DMS 273 (cell line): ENCODE data around the gene IPO9.

Source experiments
- DNase-seq: peaks from one replicate; lab custom pipeline; 2025; ENCODE audit not compliant: unreplicated experiment; lab: John Stamatoyannopoulos, UW

IPO9 gene

DNA sequence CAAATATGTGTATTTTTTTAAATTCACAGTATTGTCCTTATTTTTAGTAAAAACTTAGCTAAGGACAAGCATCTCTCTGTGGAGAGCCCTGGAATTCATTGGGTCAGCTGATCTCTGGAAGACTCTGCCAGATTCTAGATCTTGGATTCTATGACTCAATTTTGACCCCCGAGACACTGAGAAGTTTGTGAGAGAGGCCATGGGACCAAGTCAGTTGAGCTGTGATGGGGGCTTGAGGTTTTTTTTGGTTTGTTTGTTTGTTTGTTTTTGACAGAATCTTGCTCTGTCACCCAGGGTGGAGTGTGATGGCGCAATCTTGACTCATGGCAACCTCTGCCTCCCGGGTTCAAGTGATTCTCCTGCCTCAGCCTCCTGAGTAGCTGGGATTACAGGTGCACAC is 73.2 kb downstream of the IPO9 start:
- no peak for DNase-seq

DNA sequence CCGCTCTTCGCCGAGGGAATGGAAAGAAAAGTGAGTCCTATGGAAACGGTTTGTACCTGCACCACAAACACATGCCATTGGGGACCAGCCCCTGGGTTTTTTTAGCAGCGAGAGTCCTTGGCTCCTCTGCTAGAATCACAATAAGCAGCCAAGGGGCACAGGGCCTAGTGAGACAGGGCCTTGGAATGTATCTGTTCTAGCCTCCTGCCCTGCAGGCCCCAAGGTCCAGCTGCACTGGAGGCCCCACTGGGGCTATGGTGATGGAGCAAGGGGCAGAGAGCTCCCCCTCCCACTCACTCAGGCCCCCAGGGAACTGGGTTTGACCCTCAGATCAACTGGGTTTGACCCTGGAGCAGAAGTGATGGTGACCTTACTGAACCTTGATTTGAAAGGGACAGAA is 74.2 kb downstream of the IPO9 start:
- no peak for DNase-seq

DNA sequence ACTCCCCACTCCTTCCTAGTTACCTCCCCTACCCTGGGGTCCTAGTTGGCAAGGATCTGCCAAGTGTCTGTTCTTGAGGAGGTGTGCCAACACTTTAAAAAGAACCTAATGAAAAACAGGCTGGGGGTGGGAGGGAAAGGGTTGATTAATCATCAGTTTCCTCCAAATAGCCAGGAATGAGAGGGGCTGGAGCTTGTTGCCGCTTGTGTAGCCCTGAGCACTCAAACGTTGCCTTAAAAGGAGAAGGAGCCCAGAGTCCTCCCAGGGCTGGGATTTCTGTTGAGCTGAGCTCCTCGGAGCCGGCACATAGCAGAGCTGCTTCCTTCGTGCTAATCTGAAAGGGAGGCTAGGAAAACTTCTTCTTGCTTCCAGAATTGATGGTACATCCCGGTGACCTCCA is 75.6 kb downstream of the IPO9 start:
- no peak for DNase-seq

DNA sequence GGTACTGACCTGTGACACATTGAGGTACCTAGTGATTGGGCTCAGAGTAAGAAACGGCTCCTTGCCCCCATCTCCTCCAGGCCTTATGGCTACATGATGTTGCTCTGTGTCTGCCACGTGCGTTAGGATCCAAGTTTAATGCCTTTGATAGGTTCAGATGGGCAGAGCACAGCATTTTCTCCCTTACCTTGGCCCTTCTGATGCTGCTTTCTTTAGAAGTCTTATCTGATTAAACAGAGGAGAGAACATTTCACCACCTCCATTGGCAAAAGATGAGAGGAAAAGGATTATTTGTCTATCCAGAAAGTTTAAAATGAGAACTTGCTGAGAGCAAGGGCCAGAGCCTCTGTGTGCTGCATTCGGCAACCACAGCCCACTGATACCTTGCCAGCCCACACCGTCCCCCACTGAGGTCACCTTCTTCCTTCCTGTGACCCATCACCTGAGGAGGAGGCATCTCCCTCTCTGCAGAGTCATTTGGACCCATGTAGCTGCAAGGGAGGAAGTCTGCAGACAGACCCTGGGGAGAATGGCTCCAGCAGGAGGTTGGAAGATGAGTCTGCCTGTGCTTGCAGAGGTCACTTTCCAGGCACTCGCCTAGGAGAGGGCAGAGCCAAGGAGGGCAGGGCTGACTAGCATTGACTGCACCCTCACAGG is 76.4 kb downstream of the IPO9 start:
- DNase-seq = no peak

DNA sequence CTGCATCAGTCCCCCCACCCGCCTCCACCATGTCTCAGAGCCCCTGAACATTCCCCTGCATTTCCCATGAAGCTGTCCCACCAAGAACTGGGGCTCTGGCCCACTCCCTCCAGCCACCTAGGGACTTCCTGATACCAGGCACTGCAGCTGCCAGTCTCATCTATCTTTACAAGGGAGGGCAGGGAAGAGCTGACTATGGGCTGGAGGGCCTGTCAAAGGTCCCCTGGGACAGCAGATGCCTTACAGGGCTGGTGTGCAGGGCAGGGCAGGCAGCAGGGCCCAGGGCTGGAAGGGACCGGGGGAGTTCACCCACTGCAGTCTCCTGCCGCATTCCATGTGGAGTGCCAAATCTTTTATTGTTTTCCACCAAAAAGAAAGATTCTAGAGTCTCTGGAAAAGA is 77.4 kb downstream of the IPO9 start:
- peak; percentile 50 for DNase-seq

DNA sequence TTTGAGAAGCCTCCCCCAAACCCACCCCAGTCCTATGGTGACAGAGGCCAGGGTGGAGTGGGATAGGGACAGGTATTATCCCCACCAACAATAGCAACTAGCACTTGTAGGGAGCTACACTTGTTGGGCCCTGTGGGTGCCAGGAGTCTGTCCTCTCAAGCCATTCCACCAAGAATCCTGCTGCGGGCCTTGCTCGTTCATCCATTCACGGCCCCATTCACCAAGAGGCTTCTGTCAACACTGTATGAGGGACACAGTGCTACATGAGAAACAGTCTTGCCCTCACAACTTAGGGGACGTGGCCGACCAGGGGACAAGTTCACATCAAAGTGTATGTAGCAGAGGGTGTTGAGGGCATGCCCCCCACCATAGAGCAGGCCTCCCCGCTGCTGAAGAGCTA is 78.7 kb downstream of the IPO9 start:
- no peak for DNase-seq

DNA sequence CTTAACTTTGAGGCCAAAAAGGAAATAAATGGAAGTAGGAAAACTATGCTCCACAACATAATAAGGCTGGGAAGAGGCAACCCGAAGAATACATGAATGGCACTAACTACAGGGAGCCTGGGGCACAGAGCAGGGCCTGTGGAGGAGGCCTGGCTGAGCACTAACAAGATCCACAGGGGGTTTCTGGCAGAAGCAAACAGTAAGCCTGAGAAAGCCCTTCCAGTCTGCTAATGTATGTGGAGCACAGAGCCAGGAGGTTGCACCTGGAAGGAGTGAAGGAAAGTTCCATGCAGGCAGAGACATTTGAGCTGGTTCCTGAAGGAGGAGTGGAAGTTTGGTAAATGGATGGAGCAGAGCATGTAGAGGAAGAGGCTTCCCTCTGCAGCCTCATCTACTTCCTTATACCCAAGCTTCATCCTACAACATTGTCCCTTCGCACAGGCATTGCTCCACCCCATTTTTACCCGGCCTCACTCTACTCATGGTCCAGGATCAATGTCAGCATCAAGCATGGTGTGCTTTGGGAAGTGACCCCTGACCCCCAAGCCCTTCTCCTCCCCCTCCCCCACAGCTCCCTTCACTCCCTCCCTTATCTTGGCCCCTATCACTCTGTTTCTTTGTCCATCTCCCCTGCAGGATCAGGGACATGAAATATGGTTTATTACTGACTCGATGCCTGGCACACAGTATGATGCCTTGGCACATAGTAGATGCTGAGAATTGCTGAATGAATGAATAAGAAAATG is 83.0 kb downstream of the IPO9 start:
- DNase-seq = no peak

DNA sequence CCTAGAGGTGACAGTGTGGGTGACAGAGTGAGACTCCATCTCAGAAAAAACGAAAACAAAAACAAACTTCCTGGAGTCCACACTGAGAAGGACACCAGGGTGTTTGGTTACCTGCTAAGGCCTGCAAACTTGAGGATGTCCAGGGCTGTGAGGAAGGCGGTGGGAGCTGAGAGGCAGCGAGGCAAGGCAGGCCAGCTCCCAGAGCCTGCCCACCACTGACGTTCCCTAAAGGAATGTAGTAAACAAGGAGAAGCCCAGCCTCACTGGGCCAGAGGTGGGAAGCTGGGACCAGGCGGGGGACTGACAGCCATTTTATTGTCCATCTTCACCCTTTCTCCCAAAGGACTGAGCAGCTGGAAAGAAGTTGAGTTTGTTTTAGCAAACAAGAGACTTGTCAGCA is 83.9 kb downstream of the IPO9 start:
- no peak for DNase-seq

DNA sequence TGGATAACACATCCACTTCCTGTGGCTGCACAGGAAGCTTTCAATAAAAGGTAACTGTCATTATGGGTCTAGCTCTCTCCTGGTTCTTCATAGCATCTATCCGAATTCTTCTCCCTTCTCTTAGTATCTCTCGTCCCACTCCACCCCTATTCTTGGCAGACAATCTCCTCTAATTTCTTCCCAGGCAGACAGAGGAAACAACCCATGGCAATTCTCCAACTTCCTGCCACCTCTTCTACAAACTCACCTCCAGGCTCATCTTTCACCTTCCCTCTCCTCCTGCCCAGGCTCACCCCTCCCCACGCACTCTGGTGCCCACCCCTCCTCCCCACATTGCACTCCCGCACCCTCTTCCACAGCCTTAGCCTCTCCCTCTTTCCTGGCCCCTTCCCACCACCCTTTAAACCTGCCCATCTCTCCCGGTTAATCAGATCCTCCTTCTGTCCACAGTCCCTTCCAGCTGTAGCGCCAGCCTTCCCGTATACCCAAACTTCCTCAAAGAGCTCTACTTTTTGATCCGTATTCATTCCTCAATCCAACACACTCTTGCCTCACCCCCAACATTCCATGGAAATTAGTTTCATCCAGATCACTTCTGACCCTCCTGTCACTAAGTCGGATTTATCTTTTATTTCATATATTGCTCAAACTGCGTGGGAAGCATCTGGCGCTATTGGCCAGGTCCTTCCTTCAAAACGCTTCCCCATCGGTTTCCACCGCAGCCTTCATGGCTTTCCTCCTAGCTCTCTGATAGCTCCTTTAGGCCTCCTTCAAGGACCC is 85.7 kb downstream of the IPO9 start:
- no peak for DNase-seq

DNA sequence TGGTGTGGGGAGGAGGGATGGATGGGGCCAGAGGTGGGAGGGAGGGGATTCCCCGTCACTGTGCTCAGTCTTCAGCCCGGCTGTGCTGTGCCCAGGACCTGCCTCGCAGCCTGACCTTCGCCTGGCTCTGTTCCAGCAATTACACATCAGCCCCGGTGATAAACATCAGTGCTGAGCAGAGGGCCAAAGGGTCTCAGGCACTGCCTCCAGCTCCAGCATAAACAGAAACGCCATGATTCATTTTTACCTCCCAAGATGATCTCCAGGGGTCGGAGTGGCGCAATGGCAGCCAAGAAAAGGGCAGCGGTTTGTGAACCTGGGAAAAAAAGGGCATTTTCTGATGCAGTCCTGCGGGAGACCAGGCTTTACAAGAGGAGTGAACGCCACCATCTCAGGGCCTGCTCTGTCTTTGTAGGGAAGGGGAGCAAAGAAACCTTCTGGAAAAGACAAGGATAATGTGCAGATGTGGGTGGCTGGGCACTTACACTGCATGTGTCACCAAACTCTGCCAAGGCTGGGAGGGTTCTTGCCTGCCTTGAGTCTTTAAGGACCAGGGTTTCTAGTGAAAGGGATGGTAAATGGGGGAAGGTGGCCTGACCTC is 87.8 kb downstream of the IPO9 start:
- peak; percentile 84 for DNase-seq

DNA sequence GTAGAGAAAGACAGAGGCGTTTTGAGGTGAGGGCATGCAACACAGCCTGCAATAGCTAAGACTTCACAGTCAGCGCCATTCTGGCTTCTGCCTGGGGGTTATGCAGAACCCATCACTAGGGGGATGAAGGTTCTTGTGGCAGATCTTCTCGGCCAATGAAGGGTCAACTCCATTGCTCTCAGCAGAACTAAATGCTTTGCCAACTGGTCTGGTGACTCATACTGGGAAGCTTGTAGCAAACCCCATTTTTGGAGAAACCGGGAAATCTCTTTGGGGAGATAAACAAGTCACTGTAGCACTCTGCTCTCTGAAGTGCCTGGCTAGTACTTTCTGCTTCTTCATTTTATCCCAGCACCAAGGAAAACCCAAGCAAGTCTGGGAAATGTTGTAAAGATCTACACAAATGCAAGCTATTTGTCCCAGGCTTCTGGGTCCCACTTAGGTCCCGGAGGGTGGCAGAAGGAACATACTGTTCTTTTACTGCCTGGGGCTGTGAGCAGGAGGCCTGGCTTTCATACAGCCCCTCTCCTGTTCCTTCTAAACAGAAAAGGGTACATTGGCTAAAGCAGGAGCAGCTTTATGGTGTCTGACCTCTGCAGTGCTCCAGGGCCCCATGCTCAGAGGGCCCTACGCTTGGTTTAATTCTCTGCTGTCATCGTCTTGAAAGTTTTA is 88.5 kb downstream of the IPO9 start:
- DNase-seq = peak; percentile 61

DNA sequence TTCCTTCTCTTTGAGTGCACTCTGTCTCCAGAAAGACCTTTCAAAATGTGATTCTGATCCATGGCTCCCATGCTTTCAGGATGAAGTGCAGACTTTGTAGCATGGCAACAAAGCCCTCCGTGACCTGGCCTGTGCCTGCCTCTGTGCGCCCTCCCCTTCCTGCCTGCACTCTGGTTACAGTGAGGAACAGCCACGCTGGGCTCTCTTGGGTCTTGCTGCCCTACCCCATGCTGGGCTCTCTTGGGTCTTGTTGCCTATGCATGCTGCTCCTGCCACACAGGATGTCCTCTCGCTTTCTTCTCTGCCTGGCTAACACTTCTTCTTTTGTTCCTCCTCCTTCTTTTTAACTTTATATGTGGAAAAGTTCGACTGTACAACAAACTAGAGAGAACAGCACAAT is 89.4 kb downstream of the IPO9 start:
- no peak for DNase-seq

DNA sequence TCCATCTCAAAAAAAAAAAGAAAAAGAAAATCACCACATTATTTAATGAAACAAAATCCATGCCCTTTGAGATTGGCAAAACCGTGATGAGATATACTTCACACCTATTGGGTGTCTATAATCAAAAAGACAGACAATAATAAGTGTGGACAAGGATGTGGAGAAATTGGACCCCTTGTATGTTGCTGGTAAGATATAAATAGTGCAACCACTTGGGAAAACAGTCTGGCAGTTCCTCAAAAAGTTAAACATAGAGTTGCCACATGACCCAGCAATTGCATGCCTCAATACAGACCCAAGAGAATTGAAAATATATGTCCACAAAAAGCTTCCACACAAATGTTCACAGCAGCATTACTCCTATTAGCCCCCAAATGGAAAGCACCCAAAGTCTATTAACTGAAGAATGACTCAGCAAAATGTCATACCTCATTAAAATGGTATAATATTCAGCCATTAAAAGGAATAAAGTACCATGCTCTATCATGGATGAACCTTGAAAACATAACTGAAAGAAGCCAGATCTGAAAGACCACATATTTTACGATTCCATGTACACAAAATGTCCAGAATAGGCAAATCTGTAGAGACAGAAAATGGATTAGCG is 93.1 kb downstream of the IPO9 start:
- DNase-seq = no peak

DNA sequence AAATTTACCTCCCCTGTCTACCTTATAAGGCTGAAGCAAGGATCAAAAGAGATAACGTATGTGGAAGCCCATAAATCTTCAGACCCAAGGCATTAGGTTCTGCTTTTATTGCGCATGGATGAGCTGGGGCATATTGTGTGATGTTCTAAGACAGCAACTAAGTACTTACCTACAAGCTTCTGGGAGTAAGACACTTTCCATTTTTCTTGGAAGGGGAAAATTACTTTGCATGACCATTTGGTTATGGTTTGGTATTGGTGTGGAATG is 96.3 kb downstream of the IPO9 start:
- DNase-seq = peak; percentile 41

DNA sequence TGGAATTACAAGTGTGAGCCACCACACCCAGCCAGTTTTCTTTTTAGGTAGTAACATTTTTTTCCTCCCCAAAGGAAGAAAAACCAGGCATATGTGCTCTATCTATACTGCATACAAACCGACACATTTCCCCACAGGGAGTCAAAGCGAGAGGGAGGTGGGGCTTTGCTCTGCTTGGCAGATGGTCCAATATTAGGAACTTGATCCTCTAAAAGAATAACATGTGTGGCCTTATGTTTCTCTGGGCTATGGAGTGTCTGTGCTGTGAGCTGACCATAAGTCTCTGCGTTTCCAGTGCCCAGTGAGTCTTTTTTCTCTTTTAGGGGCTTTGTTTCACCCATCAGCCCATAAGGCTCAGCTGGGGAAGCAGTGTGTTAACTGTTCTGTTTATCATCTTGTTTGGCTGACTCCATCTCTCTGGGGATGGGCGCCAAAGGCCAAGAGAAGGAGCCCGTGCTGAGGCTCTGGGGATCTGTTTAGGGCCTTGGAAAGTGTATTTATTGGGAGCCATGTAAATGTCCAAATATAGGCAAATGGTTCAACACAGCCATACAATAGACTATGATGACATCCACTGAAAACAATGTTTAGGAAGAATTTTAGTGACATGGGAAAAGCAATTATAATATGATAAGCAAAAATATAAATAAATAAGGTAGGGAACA is 97.2 kb downstream of the IPO9 start:
- peak; percentile 97 for DNase-seq

DNA sequence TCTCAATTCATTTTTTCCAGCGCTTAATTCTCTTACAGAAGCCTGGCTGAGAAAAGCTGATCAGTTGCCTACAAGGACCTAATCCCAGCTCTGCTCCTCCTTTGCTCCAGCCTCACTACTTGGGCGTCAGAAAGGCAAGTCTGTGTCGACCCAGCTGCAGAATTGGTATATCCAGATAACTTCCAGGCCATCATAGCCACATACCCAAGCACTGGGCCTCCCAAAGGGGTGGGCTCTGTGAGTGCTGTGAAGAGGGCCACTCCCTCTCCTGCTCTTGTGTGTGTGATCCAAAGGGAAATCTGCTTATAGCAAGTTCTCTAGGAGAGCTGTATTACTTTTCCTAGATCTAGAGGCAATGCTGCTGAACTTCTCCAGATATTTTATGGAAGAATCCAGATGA is 99.3 kb downstream of the IPO9 start:
- no peak for DNase-seq

DNA sequence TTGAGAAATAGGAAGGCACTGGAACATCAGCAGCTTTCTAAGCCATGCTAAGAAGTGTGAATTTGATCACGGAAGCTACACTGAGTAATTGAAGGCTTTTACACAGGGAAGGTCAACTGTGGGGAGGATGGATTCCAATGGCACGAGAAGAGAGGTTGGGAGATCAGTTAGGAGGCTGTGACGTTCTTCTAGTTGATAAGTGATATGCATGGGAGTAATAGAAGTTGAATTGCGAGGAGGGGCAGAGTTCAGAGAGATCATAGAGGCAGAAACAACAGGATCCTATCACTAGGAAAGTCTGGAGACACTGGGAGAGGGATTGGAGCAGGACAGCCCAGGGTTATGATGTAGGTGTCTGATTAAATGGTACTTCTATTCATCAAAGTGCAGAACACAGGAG is 101.2 kb downstream of the IPO9 start:
- DNase-seq = no peak

DNA sequence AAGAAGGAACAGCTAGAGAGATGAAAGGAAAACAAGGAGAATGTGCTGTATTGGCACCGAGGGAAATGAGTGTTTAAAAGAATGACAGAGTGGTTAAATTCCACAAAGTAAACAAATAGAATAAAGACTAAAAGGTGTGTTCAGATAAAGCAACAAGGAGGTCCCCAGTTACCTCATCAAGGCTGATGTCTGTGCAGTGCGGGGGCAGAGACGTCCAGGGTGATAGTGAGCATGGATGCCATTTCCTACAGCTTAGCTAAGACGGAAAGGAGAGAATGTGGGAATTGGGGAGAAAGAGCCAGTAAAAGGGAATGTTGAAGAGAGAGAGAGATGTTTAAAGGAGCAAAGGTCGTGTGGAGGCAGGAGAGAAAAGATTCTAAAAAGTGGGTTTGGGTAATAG is 101.8 kb downstream of the IPO9 start:
- no peak for DNase-seq
